Mucosa of descending colon (tissue), 3 donors: Measurements from ENCODE around the gene MBD5. TPM values are rescaled to one million over a fixed set of nuclear protein-coding genes. Genes with fewer than 3 reads are reported as not detected.

Experiments used
- ATAC-seq: fragments of 200-7000 bp; cut with Tn5 transposase; one replicate; pipeline ENCODE4 v1.9.1; 2020; ENCODE audit warnings: mild to moderate bottlenecking, moderate library complexity
- DNase-seq, 3 donors: peaks; one replicate each; pipeline ENCODE4 v3.0.0-alpha.2; 2020
- H3K36me3 ChIP-seq: fragments of 200-600 bp; one replicate; pipeline ENCODE4 v1.8.0; 2021; ENCODE audit warnings: low read depth, mild to moderate bottlenecking
- H3K4me1 ChIP-seq: fragments of 200-600 bp; one replicate; pipeline ENCODE4 v1.8.0; 2021; ENCODE audit warnings: low read depth, mild to moderate bottlenecking
- H3K4me3 ChIP-seq: fragments of 200-600 bp; one replicate; pipeline ENCODE4 v1.8.0; 2021; ENCODE audit warnings: mild to moderate bottlenecking
- H3K9me3 ChIP-seq: fragments of 200-600 bp; one replicate; pipeline ENCODE4 v1.8.0; 2021; ENCODE audit warnings: mild to moderate bottlenecking
- CTCF ChIP-seq: fragments of 200-600 bp; IDR thresholded peaks from one replicate; pipeline ENCODE4 v1.8.0; 2022; ENCODE audit warnings: antibody characterized with exemption, mild to moderate bottlenecking
- intact Hi-C, 2 donors: fragments of 100-400 bp; cut with DNase I in 1 of 2; cut with micrococcal nuclease in 1 of 2; formaldehyde crosslinking; loops; one replicate each; pipeline versions ENCODE4 v1.11.0 to v1.11.1; 2022; cut with DNase I, micrococcal nuclease
- total RNA-seq, 3 donors: library from RNA; stranded (reverse); fragmentation: NEBNext Ultra II Directional in 2 of 3; extraction: Animal tissue kit (Norgen Biotek cat#: 25700) in 2 of 3; gene quantifications; one replicate each; pipeline versions ENCODE4 v1.2.1 to v1.2.4, GENCODE V29; 2021 to 2023
- donor health status: DM: no; HTN: no; CAD: no; lungs with moderate emphysema.
- donor health status: DM: no; HTN: no; CAD: no.
- donor health status: DM: no; HTN: yes; CAD: no.

The MBD5 gene
- total RNA-seq, 3 donors from 2014 or later, result 31.8 to 69.8 (median 43.8) TPM

- DNase-seq (no peak), ATAC-seq (no peak)
- intact Hi-C loops, result no loop called here
These were observed 510.3 kb downstream of the MBD5 start for GRCh38 chr2:148531235-148531634.

GRCh38 chr2:148531669-148532428, 511.0 kb downstream of the MBD5 start:
- intact Hi-C loops, result no loop called here
- Histone ChIP-seq H3K36me3 (no peaks in the 10 kb centered on the region), H3K4me1 (no peaks in the 10 kb centered on the region), H3K4me3 (no peak overlapping the region), H3K9me3 (no peaks in the 10 kb centered on the region)
- no peak for TF ChIP-seq CTCF
- no peak for DNase-seq
- ATAC-seq, result no peak

More at GRCh38 chr2:148531235-148531634, 510.3 kb downstream of the MBD5 start:
- Histone ChIP-seq H3K36me3 (no peaks in the 10 kb centered on the region), H3K4me1 (no peaks in the 10 kb centered on the region), H3K9me3 (no peaks in the 10 kb centered on the region), H3K4me3 (no peak overlapping the region)
- no peak for TF ChIP-seq CTCF

GRCh38 chr2:148533004-148533403, 512.1 kb downstream of the MBD5 start:
- Histone ChIP-seq H3K9me3 (no peaks in the 10 kb centered on the region), H3K4me1 (no peaks in the 10 kb centered on the region), H3K36me3 (no peaks in the 10 kb centered on the region), H3K4me3 (no peak overlapping the region)
- intact Hi-C loops, result no loop called here
- ATAC-seq (no peak), DNase-seq (no peak)
- TF ChIP-seq CTCF, result no peak

- ATAC-seq (no peak), DNase-seq (no peak)
- intact Hi-C loops, result no loop called here
- Histone ChIP-seq H3K36me3 (no peaks in the 10 kb centered on the region), H3K4me1 (no peaks in the 10 kb centered on the region), H3K9me3 (no peaks in the 10 kb centered on the region), H3K4me3 (no peak overlapping the region)
- no peak for TF ChIP-seq CTCF
These were observed 512.8 kb downstream of the MBD5 start for GRCh38 chr2:148533685-148534084.

- H3K36me3 ChIP-seq, result no peaks in the 10 kb centered on the region
- intact Hi-C loops, result no loop called here
- ATAC-seq, result no peak
- peak in 1 of 3 donors; percentile 15 for DNase-seq
- no peaks in the 10 kb centered on the region for H3K9me3 ChIP-seq
- no peak overlapping the region for H3K4me3 ChIP-seq
- TF ChIP-seq CTCF, result no peak
- H3K4me1 ChIP-seq, result no peaks in the 10 kb centered on the region
These were observed 513.7 kb downstream of the MBD5 start for GRCh38 chr2:148534416-148535204.
